SH-SY5Y (cell line): ENCODE data around the gene BTG2.

Experiments used
- GATA2 ChIP-seq: IDR thresholded peaks from 2 replicates; pipeline ENCODE4 v1.6.1; 2011; ENCODE audit warnings: mild to moderate bottlenecking, low read depth, low read length
- GATA3 ChIP-seq: IDR thresholded peaks from 2 replicates; pipeline ENCODE4 v1.6.1; 2011; ENCODE audit warnings: low read depth, mild to moderate bottlenecking, low read length, moderate library complexity

The BTG2 gene

DNA sequence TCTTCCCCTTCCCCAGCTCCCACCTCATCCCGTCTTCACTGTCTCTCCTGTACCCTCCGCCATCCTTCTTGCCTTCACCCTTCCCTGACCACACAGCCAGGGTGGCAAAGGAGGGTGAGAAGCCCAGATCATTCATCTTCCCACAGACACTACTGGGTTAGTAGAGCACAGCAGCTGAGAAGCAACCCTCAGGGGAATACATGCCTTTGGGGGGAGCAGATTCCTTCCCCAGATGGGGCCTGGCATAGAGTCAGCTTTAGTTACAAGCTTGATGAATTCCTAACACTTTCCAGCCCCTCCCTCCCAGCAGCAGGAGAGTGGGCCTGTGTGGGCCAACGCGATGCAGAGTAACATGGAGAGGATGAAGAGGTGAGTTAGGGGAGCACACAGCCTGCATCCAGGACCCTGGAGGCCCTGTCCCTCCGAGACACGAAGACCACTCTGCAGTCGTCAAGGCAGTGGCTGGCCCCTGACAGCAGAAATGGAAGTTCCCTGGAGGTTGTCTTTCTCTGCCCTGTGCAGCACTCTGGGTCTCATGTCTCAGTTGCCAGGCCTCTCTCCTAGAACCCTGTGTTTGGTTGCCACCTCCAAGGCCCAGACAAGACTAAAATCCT, 8.8 kb upstream of the BTG2 start:
- TF ChIP-seq GATA2 (no peak), GATA3 (no peak)

DNA sequence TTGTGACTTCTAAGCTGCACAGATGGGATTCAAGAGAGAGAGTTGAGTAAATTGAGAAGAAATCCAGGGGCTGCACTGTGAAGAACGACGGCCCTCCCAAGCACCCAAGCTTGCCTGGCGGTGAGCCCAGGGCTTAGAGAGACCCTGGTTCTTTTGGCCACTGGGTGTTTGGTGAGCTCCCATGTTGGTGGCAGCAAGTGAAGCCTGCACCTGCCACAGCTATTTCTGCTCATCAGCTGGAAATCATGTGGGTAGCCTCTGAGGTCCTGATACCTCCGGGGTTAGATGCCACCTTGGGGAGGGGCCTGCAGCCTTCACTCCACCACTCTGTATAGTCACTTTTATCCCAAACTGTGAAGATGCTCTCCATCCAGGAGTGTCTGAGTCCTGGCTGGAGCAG, 6.2 kb upstream of the BTG2 start:
- TF ChIP-seq GATA3 (no peak), GATA2 (no peak)

DNA sequence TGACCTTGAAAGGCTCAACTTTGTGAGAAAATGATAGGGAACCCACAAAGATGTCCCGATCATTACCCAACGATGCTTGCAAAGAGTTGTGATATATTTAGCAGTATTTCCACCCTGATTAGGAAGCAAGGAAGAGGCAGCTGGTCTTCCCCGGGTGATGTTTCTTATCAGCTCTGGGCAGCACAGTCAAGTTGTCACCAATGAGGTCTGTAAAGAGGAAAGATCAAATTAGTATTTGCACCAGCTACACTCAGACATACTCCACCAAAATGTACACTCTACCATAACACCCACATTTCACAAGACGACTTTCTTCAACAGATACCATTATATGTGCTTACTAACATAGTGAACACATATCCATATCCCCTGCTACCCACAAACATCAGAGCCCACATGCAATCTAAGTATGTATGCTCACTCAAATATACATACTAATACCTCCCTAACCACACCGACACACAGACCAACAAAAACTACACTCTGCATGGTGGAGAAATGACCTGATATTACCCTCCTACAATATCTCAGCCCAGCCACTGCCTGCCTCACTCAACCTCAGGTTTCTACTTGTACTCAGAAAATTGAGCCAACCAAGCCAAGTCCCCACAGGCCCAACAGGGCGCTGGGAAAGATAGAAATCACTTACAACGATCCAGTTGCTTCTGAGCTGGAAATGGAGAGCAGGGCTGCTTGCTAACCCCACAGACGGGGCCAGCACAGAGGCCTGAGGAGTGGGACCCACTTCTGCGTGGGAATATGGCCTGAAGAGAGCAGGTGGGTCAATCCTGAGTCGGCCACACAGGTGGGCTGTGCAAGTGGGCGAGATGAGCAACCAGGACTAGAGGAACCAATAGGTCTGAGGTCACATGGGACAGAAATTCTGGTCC, 4.6 kb upstream of the BTG2 start:
- TF ChIP-seq GATA2 = no peak
- TF ChIP-seq GATA3 = no peak

- TF ChIP-seq GATA2 (no peak), GATA3 (no peak)
Observed at GRCh38 chr1:203301331-203301668, 4.0 kb upstream of the BTG2 start.

GRCh38 chr1:203302456-203302855, 2.9 kb upstream of the BTG2 start:
- TF ChIP-seq GATA2 = no peak
- no peak for TF ChIP-seq GATA3

DNA sequence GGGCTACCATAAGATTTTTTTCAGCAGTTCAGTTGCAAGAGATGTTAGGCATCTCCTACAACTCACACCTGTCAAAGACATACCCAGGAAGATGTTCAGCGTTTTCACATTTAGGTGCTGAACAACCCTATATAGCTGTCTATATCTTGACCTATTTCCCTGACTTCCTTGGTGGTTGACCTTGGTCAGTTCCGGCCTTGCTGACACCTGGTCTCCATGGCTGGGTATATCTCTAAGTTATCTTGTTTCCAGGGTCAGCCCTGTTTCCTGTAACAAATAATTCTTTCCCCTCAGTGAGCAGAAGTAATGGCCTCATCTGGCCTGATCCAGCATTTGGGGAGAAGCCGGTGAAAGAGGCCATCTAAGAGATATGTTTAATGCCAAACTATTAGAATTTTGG, 2.4 kb upstream of the BTG2 start:
- TF ChIP-seq GATA3 (no peak), GATA2 (no peak)

- TF ChIP-seq GATA3 (no peak), GATA2 (no peak)
Observed at GRCh38 chr1:203304391-203304918, 864 bp upstream of the BTG2 start.

DNA sequence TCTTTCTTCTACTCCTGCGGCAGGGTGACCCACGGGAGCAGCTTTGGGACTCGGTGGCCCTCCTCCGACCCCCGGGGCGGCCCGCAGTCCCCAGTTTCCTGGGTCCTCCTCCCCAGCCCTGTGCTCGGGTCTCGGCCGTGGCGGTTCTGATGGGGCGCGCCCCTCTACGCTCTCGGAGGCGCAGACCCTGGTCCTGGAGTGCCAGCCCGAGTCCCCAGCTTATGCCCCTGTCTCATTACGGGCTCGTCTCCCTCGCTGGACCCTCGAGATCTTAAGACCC, 430 bp downstream of the BTG2 start:
- TF ChIP-seq GATA2 (no peak), GATA3 (no peak)

GRCh38 chr1:203306089-203306964, 1.0 kb downstream of the BTG2 start:
- TF ChIP-seq GATA2 (peak; percentile 97), GATA3 (peak; percentile 51)

DNA sequence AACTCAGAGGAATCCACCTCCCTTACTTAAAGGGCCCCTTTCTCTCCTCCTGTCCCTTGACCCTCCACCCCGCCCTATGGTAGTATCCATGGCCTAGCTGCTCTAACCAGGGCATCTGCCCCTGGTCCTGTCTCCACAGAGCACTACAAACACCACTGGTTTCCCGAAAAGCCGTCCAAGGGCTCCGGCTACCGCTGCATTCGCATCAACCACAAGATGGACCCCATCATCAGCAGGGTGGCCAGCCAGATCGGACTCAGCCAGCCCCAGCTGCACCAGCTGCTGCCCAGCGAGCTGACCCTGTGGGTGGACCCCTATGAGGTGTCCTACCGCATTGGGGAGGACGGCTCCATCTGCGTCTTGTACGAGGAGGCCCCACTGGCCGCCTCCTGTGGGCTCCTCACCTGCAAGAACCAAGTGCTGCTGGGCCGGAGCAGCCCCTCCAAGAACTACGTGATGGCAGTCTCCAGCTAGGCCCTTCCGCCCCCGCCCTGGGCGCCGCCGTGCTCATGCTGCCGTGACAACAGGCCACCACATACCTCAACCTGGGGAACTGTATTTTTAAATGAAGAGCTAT, 1.7 kb downstream of the BTG2 start:
- no peak for TF ChIP-seq GATA2
- TF ChIP-seq GATA3 = no peak

DNA sequence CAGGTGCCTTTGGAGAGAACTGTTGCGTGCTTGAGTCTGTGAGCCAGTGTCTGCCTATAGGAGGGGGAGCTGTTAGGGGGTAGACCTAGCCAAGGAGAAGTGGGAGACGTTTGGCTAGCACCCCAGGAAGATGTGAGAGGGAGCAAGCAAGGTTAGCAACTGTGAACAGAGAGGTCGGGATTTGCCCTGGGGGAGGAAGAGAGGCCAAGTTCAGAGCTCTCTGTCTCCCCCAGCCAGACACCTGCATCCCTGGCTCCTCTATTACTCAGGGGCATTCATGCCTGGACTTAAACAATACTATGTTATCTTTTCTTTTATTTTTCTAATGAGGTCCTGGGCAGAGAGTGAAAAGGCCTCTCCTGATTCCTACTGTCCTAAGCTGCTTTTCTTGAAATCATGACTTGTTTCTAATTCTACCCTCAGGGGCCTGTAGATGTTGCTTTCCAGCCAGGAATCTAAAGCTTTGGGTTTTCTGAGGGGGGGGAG, 2.4 kb downstream of the BTG2 start:
- no peak for TF ChIP-seq GATA2
- TF ChIP-seq GATA3 = no peak

GRCh38 chr1:203308328-203308922, 3.1 kb downstream of the BTG2 start:
- TF ChIP-seq GATA2 (no peak), GATA3 (no peak)

- TF ChIP-seq GATA2 (no peak), GATA3 (no peak)
Observed at GRCh38 chr1:203308923-203309331, 3.6 kb downstream of the BTG2 start.
